Pancreas (tissue), 10 donors: ENCODE results near the gene THEMIS2. TPM values are rescaled to one million over a fixed set of nuclear protein-coding genes. Genes with fewer than 3 reads are reported as not detected.
"Not testable (repeated sequence)": the region's sequence is repeated elsewhere in the genome, so short reads cannot be mapped to it uniquely, and the experiment has no call there.

ENCODE experiments used
- ATAC-seq, 4 donors: fragments of 200-7000 bp; cut with Tn5 transposase; one replicate each; pipeline versions ENCODE4 v1.8.0 to v1.9.1; 2020; ENCODE audit warnings: mild to moderate bottlenecking in 4 of 4, moderate library complexity in 4 of 4
- DNase-seq, 6 donors: peaks; one replicate each; pipeline ENCODE4 v3.0.0-alpha.2; 2020
- FAIRE-seq: peaks from 2 replicates; lab custom pipeline; 2012; peaks lifted over from hg19 to GRCh38; lab: Jason Lieb, UNC
- H3K27ac ChIP-seq, 4 donors: fragments of 200-600 bp; sonication (generic); 1 replicate in 3 of 4; 2 replicates in 1 of 4; pipeline versions ENCODE4 v1.5.0 to v1.8.0; 2020
- H3K27me3 ChIP-seq, 4 donors: fragments of 200-600 bp; one replicate each; pipeline ENCODE4 v1.8.0; 2021
- H3K36me3 ChIP-seq, 3 donors: fragments of 200-600 bp; sonication (generic) in 1 of 3; one replicate each; pipeline versions ENCODE4 v1.5.0 to v1.8.0; 2020 to 2021
- H3K4me1 ChIP-seq, 3 donors: fragments of 200-600 bp; one replicate each; pipeline ENCODE4 v1.8.0; 2021
- H3K4me3 ChIP-seq, 4 donors: fragments of 200-600 bp; sonication (generic) in 2 of 4; one replicate each; pipeline versions ENCODE4 v1.5.0 to v1.8.0; 2020 to 2021
- H3K9me3 ChIP-seq, 4 donors: fragments of 200-600 bp; one replicate each; pipeline ENCODE4 v1.8.0; 2021
- WGBS, 2 donors: extraction: QIAGEN DNeasy Blood & Tissue Kit; methylation state at CpG; one replicate each; pipeline ENCODE4 v1.1.7; 2013; 5-methylcytosine and 5-hydroxymethylcytosine counted together
- intact Hi-C, 3 donors: fragments of 100-400 bp; cut with DNase I; formaldehyde crosslinking; loops; one replicate each; pipeline versions ENCODE4 v1.11.1 to v1.14.2; 2022
- polyA plus RNA-seq, 2 donors: library from polyadenylated mRNA; stranded (reverse); fragments of 200-250 nt; gene quantifications; one replicate each; pipeline ENCODE4 v1.2.3, GENCODE V29; 2013
- total RNA-seq, 6 donors: library from RNA; stranded (reverse); fragmentation: NEBNext Ultra II Directional in 4 of 6; extraction: Animal tissue kit (Norgen Biotek cat#: 25700) in 4 of 6; gene quantifications; one replicate each; pipeline versions ENCODE4 v1.2.1 to v1.2.4, GENCODE V29; 2021 to 2023
- TF ChIP-seq, protein P1 (sequence below), 4 donors: fragments of 200-600 bp; sonication (generic) in 3 of 4; IDR thresholded peaks; one replicate each; pipeline versions ENCODE4 v1.5.0 to v1.8.0; 2021; ENCODE audit warnings: antibody characterized with exemption in 4 of 4
- donor health status: healthy with polysubstance abuse.
- donor health status: DM: no; HTN: no; CAD: no; lungs with moderate emphysema.
- donor health status: DM: no; HTN: no; CAD: no.
- donor health status: control.
- donor health status: control.
- donor health status: Bipolar disorder and iron deficiency.
- donor health status: DM: yes; HTN: yes; CAD: no.
- donor health status: DM: no; HTN: no; CAD: no.
- donor health status: DM: no; HTN: no; CAD: no.
- donor health status: DM: yes; HTN: yes; CAD: no.

The THEMIS2 gene
- total and polyA plus RNA-seq, 8 donors = 0.98 to 19.1 (median 5.0) TPM

DNA sequence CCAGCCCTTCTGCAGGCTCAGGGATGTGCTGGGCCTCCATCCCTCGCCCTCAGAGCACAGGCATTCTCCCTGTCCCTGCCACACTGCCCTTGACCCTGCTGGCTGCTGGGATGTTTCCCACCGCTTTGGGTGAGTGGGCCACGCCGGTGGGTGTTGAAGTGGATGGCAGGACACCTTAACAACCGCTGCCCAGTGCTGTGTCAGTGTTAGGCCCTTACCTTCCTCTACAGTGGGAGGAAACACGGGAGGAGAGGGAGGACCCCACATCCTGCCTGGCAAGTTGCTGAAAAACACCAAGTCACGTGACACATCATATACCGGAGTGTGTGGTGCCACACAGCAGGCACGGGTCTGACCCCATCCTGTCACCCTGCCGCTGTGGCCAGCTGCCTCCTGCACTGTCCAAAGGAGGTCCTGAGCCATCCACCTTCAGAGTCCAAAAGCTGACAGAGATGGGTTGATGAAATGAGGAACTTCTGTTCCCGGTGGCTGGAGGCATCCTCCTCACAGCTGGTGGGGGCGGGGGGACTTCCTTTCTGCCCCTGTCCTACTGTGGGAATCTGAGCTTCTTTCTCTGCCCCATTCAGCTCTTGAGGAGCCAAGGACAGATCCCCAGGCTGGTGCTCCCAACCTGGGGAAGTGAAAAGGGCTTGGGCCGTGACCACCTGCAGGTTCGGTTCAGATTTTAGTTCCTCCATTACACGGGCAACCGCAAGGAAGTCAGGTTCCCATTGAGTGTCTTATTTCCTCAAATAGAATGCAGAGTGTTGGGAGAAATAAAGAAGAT is 3.2 kb upstream of the THEMIS2 start:
- TF ChIP-seq, protein P1, sequence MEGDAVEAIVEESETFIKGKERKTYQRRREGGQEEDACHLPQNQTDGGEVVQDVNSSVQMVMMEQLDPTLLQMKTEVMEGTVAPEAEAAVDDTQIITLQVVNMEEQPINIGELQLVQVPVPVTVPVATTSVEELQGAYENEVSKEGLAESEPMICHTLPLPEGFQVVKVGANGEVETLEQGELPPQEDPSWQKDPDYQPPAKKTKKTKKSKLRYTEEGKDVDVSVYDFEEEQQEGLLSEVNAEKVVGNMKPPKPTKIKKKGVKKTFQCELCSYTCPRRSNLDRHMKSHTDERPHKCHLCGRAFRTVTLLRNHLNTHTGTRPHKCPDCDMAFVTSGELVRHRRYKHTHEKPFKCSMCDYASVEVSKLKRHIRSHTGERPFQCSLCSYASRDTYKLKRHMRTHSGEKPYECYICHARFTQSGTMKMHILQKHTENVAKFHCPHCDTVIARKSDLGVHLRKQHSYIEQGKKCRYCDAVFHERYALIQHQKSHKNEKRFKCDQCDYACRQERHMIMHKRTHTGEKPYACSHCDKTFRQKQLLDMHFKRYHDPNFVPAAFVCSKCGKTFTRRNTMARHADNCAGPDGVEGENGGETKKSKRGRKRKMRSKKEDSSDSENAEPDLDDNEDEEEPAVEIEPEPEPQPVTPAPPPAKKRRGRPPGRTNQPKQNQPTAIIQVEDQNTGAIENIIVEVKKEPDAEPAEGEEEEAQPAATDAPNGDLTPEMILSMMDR (IDR thresholded peaks at IDR 0.05) = no peak
- Histone ChIP-seq H3K4me1 (peaks cover 0 to 2% (median 0%) of the 10 kb centered on the region in 3 donors), H3K9me3 (no peaks in the 10 kb centered on the region), H3K27ac (peak overlapping the region in 1 of 4 donors; percentile 5), H3K27me3 (no peaks in the 10 kb centered on the region), H3K4me3 (no peak overlapping the region), H3K36me3 (no peaks in the 10 kb centered on the region)
- ATAC-seq (peak in 1 of 4 donors; percentile 4), DNase-seq (peak in 1 of 6 donors; percentile 45), FAIRE-seq (no peak)
- intact Hi-C loops = no loop called here
- WGBS, 2 donors = 59 to 60% methylated on average over 16 of the region's 16 CpGs

DNA sequence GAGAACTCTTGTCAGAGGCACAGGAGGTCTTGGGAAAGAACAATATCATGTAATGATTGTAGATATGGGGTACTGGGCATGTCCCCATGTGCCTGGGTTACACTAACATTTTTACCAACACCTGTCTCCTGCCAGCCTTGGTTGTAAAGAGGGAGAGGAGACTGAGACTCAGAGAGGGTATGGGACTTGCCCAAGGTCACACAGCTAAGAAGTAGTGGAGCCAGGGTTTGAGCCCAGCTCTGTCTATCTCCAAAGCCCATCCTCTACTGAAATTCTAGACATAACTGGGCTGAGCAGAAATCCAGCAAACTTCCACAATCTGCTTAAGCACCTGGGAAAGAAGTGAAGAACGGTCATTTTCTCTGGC is 2.6 kb upstream of the THEMIS2 start:
- DNase-seq = no peak
- WGBS, 2 donors = 76 to 79% methylated on average over 1 of the region's 1 CpG
- Histone ChIP-seq H3K4me1 (peaks cover 0 to 2% (median 0%) of the 10 kb centered on the region in 3 donors), H3K27me3 (no peaks in the 10 kb centered on the region), H3K36me3 (no peaks in the 10 kb centered on the region), H3K9me3 (no peaks in the 10 kb centered on the region), H3K27ac (peak overlapping the region in 1 of 4 donors; percentile 5), H3K4me3 (no peak overlapping the region)
- ATAC-seq = no peak
- intact Hi-C loops = no loop called here
- TF ChIP-seq, protein P1 (IDR thresholded peaks at IDR 0.05) = no peak
- FAIRE-seq = no peak

DNA sequence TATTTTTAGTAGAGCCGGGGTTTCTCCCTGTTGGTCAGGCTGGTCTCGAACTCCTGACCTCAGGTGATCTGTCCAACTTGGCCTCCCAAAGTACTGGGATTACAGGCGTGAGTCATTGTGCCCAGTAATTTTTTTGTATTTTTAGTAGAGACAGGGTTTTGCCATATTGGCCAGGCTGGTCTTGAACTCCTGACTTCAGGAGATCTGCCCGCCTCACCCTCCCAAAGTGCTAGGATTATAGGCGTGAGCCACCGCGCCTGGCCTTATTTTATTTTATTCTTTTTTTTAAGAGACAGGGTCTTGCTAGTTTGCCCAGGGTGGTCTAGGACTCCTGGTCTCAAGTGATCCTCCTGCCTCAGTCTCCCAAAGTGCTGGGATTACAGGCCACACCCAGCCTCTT is 1.3 kb upstream of the THEMIS2 start:
- FAIRE-seq, intact Hi-C loops: not testable (repeated sequence)
- peak in 1 of 6 donors; percentile 14 for DNase-seq

DNA sequence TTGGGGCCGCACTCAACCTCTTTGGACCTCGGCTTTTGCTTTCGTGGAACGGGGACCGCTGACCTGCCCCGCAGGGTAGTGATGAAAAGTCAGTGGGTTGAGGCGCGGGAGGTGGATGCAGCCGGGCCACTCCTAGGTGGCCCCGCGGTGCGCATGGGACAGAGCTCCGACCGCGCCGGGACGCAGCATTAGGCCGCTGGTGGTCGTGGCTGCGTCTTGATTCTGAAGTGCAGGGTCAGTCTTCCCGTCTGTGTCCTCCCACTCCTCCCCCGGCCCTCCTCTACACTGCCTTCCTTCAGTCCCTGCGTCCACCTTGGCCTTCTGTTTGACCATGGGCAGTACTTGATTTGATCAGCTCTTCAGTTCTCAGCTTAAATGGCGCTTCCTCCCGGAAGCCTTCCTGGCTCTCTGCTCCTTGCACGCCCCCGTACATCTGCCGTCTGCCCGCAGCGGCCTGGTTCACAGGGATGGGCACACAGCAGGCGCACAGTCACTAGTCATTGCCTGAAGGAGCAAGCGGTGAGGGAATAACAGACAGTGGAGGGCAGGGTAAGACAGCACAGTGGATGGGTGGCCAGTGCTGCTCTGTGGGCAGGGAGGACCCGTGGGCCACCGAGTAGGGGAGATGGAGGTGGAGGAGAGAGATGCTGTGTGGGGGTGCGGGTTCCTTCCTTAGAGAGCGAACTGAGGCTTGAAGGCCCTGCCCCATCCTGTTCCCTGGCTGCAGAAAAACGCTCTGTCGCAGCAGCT is 633 bp downstream of the THEMIS2 start:
- Histone ChIP-seq H3K4me1 (peaks cover 0 to 2% (median 0%) of the 10 kb centered on the region in 3 donors), H3K36me3 (no peaks in the 10 kb centered on the region), H3K4me3 (peak overlapping the region; percentile 42 to 59 (median 46)), H3K9me3 (no peaks in the 10 kb centered on the region), H3K27me3 (no peaks in the 10 kb centered on the region), H3K27ac (peak overlapping the region in 2 of 4 donors; percentile 69 to 75)
- WGBS, 2 donors = 17 to 23% methylated on average over 38 of the region's 38 CpGs
- DNase-seq = peak in 2 of 6 donors; percentile 33 to 58
- no peak for FAIRE-seq
- TF ChIP-seq, protein P1 (IDR thresholded peaks at IDR 0.05) = no peak
- peak; percentile 13 to 39 (median 30) for ATAC-seq
- intact Hi-C loops = no loop called here

More for the DNA sequence above, 1.3 kb upstream of the THEMIS2 start:
- H3K9me3 ChIP-seq, H3K36me3 ChIP-seq, H3K27ac ChIP-seq, ATAC-seq, H3K27me3 ChIP-seq, H3K4me1 ChIP-seq, H3K4me3 ChIP-seq: not testable (repeated sequence)
- 86 to 91% methylated on average over 7 of the region's 7 CpGs for WGBS, 2 donors

DNA sequence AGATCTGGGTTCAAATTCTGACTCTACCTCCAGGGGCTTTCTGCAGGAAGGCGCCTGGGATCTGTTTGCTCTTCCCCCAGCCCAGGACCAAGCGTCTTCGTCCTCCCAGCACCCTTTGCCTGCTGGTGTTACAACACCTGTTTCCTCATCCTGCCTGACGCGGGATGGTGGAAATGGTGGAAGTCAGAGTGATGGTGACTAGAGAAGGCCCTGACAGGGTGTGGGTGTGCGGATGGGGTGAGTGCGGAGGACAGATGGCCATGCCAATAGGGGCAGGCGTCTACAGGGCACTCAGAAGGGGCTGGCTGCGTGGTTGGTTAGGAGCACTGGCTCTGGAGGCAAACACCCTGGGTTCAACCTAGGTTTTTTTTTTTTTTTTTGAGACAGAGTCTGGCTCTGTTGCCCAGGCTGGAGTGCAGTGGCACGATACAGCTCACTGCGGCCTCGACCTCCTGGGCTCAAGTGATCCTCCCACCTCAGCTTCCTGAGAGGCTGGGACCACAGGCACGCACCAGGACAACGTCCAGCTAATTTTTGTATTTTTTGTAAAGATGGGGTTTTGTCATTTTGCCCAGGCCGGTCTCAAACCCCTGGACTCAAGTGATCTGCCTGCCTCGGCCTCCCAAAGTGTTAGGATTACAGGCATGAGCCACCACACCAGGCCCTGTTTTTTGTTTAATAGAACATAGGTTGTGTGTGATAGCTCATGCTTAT is 1.5 kb downstream of the THEMIS2 start:
- intact Hi-C loops = no loop called here
- Histone ChIP-seq H3K36me3 (no peaks in the 10 kb centered on the region), H3K27ac (peak overlapping the region in 2 of 4 donors; percentile 69 to 75), H3K4me3 (peak overlapping the region in 1 of 4 donors; percentile 59), H3K4me1 (peaks cover 0 to 2% (median 0%) of the 10 kb centered on the region in 3 donors), H3K27me3 (no peaks in the 10 kb centered on the region), H3K9me3 (no peaks in the 10 kb centered on the region)
- 81 to 89% methylated on average over 16 of the region's 16 CpGs for WGBS, 2 donors
- TF ChIP-seq, protein P1 (IDR thresholded peaks at IDR 0.05) = no peak
- peak in 2 of 6 donors; percentile 35 to 49 for DNase-seq
- ATAC-seq = peak in 2 of 4 donors; percentile 3 to 9
- FAIRE-seq = no peak
